MM.1S (cell line): ENCODE results near the gene ARHGAP42.

Experiments used
- CTCF ChIP-seq: fragments of 300-600 bp; sonication (generic); IDR thresholded peaks from 2 replicates; pipeline ENCODE4 v1.5.1; 2016; ENCODE audit warnings: antibody characterized with exemption, low read length, mixed read lengths
- EZH2 ChIP-seq: fragments of 300-600 bp; sonication (generic); optimal IDR thresholded peaks from 2 replicates; pipeline ENCODE3; 2017; ENCODE audit warnings: low read depth, mild to moderate bottlenecking, antibody characterized with exemption, low read length, mixed read lengths
- EZH2phosphoT487 ChIP-seq: fragments of 300-600 bp; sonication (generic); IDR thresholded peaks from 2 replicates; pipeline ENCODE4 v1.6.1; 2018; ENCODE audit warnings: antibody characterized with exemption, low read length

- TF ChIP-seq CTCF (no peak), EZH2 (no peak), EZH2phosphoT487 (no peak)
Observed at GRCh38 chr11:100964435-100964834, 277.3 kb downstream of the ARHGAP42 start.
